ENCODE results near the gene SPRR2A. TPM values are rescaled to one million over a fixed set of nuclear protein-coding genes. Genes with fewer than 3 reads are reported as not detected.
"Not testable (repeated sequence)": the region's sequence is repeated elsewhere in the genome, so short reads cannot be mapped to it uniquely, and the experiment has no call there.

The SPRR2A gene
- total and polyA plus RNA-seq, 4 donors: not detected

DNA sequence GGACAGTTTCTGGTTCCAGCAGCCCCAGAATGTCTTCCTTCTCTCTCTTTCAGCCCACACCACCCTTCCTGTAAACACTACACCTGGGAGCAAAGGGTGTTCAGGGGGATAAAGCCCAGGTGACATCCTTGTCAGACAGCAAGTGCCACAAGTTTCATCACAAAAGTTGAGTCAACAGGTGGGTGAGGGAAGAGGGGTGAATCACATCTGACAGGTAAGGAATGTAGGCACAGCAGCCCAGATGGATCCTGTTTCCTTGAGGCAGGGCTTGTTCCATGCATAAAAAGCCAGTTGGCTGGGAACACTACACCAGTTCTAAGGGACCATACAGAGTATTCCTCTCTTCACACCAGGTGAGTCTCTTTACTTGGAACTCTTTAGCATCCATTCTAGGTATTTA, 26.4 kb downstream of the SPRR2A start, which contains the start of gene SPRR1B:
Gene SPRR1B, plus strand, starts transcription at position 309 of the 400 bp plus-strand sequence. CDS start 1,143 bp downstream, outside the sequence.
- Histone ChIP-seq H3K36me3 (ENCODE audit: control insufficient read depth, insufficient read depth, low read length) (no peaks in the 10 kb centered on the region), H3K4me3 (ENCODE audit: low read depth, low read length) (no peak within 1 kb of the TSS), H3K27ac (ENCODE audit: low read depth, low read length) (no peak within 1 kb of the TSS), H3K4me1 (ENCODE audit: control insufficient read depth, insufficient read depth, low read length) (no peaks in the 10 kb centered on the region), H3K27me3 (ENCODE audit: control insufficient read depth, insufficient read depth, low read length) (no peaks in the 10 kb centered on the region), H3K9me3 (ENCODE audit: control insufficient read depth, insufficient read depth, low read length) (no peaks in the 10 kb centered on the region)
- no peak for DNase-seq (ENCODE audit: low read depth in 4 of 6, low spot score in 6 of 6)

DNA sequence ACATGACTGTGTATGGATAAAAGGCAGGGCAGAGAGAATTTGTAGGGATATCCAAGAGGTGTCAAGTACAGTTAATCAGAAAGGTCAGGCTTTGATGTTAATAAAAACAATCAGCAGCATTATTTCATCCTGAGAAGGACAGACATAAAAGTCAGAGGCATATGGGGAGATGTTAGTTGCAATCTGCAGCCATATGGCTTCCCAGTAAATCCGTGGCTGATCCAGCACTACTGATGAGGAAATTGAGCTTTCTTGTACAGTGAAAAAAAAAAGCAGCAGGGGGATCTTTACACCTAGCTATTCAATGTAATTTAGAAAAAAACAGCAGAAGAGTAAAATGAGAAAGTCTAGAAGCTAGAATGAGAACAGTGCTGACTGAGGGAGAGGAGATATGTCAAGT, 28.5 kb downstream of the SPRR2A start:
- Histone ChIP-seq H3K27ac (ENCODE audit: low read depth, low read length) (no peak overlapping the region), H3K36me3 (ENCODE audit: control insufficient read depth, insufficient read depth, low read length) (no peaks in the 10 kb centered on the region), H3K4me1 (ENCODE audit: control insufficient read depth, insufficient read depth, low read length) (no peaks in the 10 kb centered on the region), H3K27me3 (ENCODE audit: control insufficient read depth, insufficient read depth, low read length) (no peaks in the 10 kb centered on the region), H3K4me3 (ENCODE audit: low read depth, low read length) (no peak overlapping the region), H3K9me3 (ENCODE audit: control insufficient read depth, insufficient read depth, low read length) (no peaks in the 10 kb centered on the region)
- peak in 1 of 6 donors; percentile 22 for DNase-seq (ENCODE audit: low read depth in 4 of 6, low spot score in 6 of 6)
- WGBS (ENCODE audit: insufficient coverage): no CpG with 5 or more reads among the region's 1 CpG

DNA sequence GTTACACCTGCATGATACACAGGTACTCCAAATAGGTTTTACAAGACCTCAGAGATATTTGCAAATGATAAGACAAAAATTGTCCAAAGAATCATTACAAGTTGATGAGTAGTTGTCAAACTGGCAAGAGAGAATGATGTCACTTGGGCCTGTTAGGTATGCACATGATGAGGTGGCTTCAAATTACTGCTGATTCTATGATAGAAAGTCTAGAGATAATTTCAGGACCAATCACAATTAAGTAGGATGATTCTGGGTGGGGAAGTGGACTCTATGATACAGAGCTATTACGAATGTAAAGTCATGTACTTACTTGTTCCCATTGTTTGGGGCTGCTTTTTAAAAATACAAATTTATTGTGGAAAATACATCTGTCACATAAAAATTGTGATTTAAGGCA, 31.5 kb downstream of the SPRR2A start:
- DNase-seq (ENCODE audit: low read depth in 4 of 6, low spot score in 6 of 6): no peak
- WGBS (ENCODE audit: insufficient coverage): no CpG with 5 or more reads among the region's 1 CpG
- no peak overlapping the region for H3K27ac ChIP-seq (ENCODE audit: low read depth, low read length)
- H3K27me3 ChIP-seq (ENCODE audit: control insufficient read depth, insufficient read depth, low read length): no peaks in the 10 kb centered on the region
- no peak overlapping the region for H3K4me3 ChIP-seq (ENCODE audit: low read depth, low read length)
- H3K4me1 ChIP-seq (ENCODE audit: control insufficient read depth, insufficient read depth, low read length): no peaks in the 10 kb centered on the region
- no peaks in the 10 kb centered on the region for H3K36me3 ChIP-seq (ENCODE audit: control insufficient read depth, insufficient read depth, low read length)
- no peaks in the 10 kb centered on the region for H3K9me3 ChIP-seq (ENCODE audit: control insufficient read depth, insufficient read depth, low read length)

DNA sequence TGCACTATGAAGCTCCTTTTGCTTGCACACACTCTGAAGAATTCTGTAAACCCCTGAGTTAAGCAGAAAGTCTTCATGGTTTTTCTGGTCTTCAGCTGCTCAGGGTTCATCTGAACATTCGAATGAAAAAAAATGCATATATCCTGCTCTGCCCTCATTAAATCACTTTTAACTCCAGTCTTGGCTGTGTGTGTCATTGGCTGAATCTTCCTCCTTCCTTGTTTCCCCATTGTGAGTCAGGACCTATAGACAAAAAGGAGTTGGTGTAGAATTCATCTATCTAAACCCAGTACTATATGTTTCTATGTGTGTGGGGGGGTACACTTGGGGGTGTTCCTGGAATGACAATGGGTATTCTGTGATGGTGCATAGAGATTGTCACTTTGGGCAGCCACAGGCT, 32.9 kb downstream of the SPRR2A start:
- no peak for DNase-seq (ENCODE audit: low read depth in 4 of 6, low spot score in 6 of 6)
- no peak overlapping the region for H3K27ac ChIP-seq (ENCODE audit: low read depth, low read length)
- no peaks in the 10 kb centered on the region for H3K9me3 ChIP-seq (ENCODE audit: control insufficient read depth, insufficient read depth, low read length)
- whole genome bisulfite sequencing (ENCODE audit: insufficient coverage): no CpG with 5 or more reads among the region's 1 CpG
- no peaks in the 10 kb centered on the region for H3K4me1 ChIP-seq (ENCODE audit: control insufficient read depth, insufficient read depth, low read length)
- no peak overlapping the region for H3K4me3 ChIP-seq (ENCODE audit: low read depth, low read length)
- no peaks in the 10 kb centered on the region for H3K27me3 ChIP-seq (ENCODE audit: control insufficient read depth, insufficient read depth, low read length)
- H3K36me3 ChIP-seq (ENCODE audit: control insufficient read depth, insufficient read depth, low read length): no peaks in the 10 kb centered on the region

DNA sequence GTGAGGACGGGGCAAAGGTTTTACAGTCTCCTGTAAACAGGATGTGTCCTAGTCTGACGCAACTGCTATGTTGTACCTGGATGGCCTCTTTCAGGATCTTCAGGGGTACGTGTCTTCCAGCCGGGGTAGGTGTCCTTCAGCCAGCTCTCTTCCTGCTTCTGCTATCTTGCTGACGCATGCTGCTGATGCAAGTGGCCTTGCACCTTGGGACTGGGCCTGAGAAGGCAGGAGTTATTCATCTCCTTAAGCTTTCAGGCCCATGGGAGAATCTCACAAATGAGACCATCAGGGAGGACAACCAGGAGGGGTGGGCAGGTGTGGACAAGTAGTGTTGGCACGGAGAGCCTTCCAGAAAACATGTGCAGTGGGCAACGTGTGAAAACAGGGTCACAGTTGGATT, 34.2 kb downstream of the SPRR2A start:
- 97% methylated on average over 7 of the region's 7 CpGs for WGBS (ENCODE audit: insufficient coverage)
- Histone ChIP-seq H3K27me3 (ENCODE audit: control insufficient read depth, insufficient read depth, low read length) (no peaks in the 10 kb centered on the region), H3K9me3 (ENCODE audit: control insufficient read depth, insufficient read depth, low read length) (no peaks in the 10 kb centered on the region), H3K4me3 (ENCODE audit: low read depth, low read length) (no peak overlapping the region), H3K4me1 (ENCODE audit: control insufficient read depth, insufficient read depth, low read length) (no peaks in the 10 kb centered on the region), H3K36me3 (ENCODE audit: control insufficient read depth, insufficient read depth, low read length) (no peaks in the 10 kb centered on the region), H3K27ac (ENCODE audit: low read depth, low read length) (no peak overlapping the region)
- no peak for DNase-seq (ENCODE audit: low read depth in 4 of 6, low spot score in 6 of 6)

DNA sequence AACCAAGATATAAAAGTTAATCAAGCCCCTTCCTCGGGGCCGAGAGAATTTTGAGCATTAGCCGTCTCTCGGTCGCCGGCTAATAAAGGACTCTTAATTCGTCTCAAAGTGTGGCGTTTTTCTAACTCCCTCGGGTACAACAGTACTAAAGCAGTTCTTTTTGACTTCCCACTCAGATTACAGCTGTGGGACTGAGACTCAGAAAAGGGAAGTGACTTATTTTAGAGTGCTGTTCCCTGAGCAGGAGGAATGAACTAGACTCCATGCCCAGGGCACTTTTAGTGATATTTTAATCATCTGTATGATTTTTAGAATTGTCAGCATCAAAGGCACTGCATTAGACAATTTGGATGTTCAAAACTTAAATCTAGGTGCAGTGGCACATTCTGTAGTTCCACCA, 35.0 kb downstream of the SPRR2A start:
- H3K27me3 ChIP-seq (ENCODE audit: control insufficient read depth, insufficient read depth, low read length); H3K4me1 ChIP-seq (ENCODE audit: control insufficient read depth, insufficient read depth, low read length); H3K9me3 ChIP-seq (ENCODE audit: control insufficient read depth, insufficient read depth, low read length); DNase-seq (ENCODE audit: low read depth in 4 of 6, low spot score in 6 of 6); H3K27ac ChIP-seq (ENCODE audit: low read depth, low read length); H3K36me3 ChIP-seq (ENCODE audit: control insufficient read depth, insufficient read depth, low read length); H3K4me3 ChIP-seq (ENCODE audit: low read depth, low read length): not testable (repeated sequence)
- no CpG with 5 or more reads among the region's 9 CpGs for WGBS (ENCODE audit: insufficient coverage)

DNA sequence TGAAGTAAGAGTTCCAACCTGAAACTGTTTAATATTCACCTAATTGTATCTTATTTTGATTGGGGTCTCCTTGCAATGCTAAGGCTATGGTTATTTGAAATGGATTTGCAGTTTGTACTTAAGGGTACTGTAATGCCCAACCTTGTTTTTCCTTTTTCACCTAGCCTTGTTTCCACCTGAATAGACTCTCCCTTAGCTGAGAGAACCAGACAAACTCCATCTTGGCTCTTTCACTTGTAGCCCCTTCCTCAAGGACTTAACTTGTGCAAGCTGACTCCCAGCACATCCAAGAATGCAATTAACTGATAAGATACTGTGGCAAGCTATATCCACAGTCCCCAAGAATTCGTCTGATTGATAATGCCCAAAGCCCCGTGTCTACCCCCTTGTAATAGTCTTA, 35.5 kb downstream of the SPRR2A start:
- H3K9me3 ChIP-seq (ENCODE audit: control insufficient read depth, insufficient read depth, low read length); H3K27ac ChIP-seq (ENCODE audit: low read depth, low read length); H3K4me1 ChIP-seq (ENCODE audit: control insufficient read depth, insufficient read depth, low read length); H3K27me3 ChIP-seq (ENCODE audit: control insufficient read depth, insufficient read depth, low read length); H3K36me3 ChIP-seq (ENCODE audit: control insufficient read depth, insufficient read depth, low read length); DNase-seq (ENCODE audit: low read depth in 4 of 6, low spot score in 6 of 6); H3K4me3 ChIP-seq (ENCODE audit: low read depth, low read length): not testable (repeated sequence)
- 90% methylated on average over 2 of the region's 2 CpGs for WGBS (ENCODE audit: insufficient coverage)

DNA sequence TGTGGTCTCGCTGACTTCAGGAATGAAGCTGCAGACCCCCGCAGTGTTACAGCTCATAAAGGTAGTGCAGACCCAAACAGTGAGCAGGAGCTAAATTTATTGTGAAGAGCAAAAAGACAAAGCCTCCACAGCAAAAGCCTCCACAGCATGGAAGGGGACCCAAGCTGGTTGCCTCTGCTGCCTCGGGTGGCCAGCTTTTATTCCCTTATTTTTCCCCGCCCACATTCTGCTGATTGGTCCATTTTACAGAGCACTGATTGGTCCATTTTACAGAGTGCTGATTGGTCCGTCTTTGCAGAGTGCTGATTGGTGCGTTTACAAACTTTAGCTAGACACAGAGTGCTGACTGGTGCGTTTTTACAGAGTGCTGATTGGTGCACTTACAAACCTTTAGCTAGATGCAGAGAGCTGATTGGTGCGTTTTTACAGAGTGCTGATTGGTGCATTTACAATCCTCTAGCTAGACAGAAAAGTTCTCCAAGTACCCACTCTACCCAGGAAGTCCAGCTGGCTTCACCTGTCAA, 46.0 kb downstream of the SPRR2A start:
- WGBS (ENCODE audit: insufficient coverage): 87% methylated on average over 6 of the region's 8 CpGs
- H3K4me1 ChIP-seq (ENCODE audit: control insufficient read depth, insufficient read depth, low read length); DNase-seq (ENCODE audit: low read depth in 4 of 6, low spot score in 6 of 6); H3K36me3 ChIP-seq (ENCODE audit: control insufficient read depth, insufficient read depth, low read length); H3K9me3 ChIP-seq (ENCODE audit: control insufficient read depth, insufficient read depth, low read length); H3K4me3 ChIP-seq (ENCODE audit: low read depth, low read length); H3K27ac ChIP-seq (ENCODE audit: low read depth, low read length); H3K27me3 ChIP-seq (ENCODE audit: control insufficient read depth, insufficient read depth, low read length): not testable (repeated sequence)

Small RNA genes within 50 kb of the gene (small RNA-seq; reads per million reads assigned to genes)
- gene AL356867.1 (ENCODE audit: low replicate concordance): not detected
- gene RF00322 (ENCODE audit: low replicate concordance): not detected

Other genes with a start within 250 kb of the SPRR2A start
- not detected for gene LCE1B, start 245.5 kb downstream of the SPRR2A start, total RNA-seq
- gene LCE1B, start 245.5 kb downstream of the SPRR2A start, polyA plus RNA-seq (ENCODE audit: insufficient read length in 2 of 2): not detected
- gene LCE1A, start 230.0 kb downstream of the SPRR2A start, total RNA-seq: not detected
- gene LCE1A, start 230.0 kb downstream of the SPRR2A start, polyA plus RNA-seq (ENCODE audit: insufficient read length in 2 of 2): not detected
- gene LCE6A, start 214.7 kb downstream of the SPRR2A start, total RNA-seq: not detected
- gene LCE6A, start 214.7 kb downstream of the SPRR2A start, polyA plus RNA-seq (ENCODE audit: insufficient read length in 2 of 2): not detected
- gene LCE7A, start 197.5 kb downstream of the SPRR2A start, total RNA-seq: not detected
- not detected for gene LCE7A, start 197.5 kb downstream of the SPRR2A start, polyA plus RNA-seq (ENCODE audit: insufficient read length in 2 of 2)
- not detected for gene SMCP, start 179.2 kb downstream of the SPRR2A start, total RNA-seq
- gene SMCP, start 179.2 kb downstream of the SPRR2A start, polyA plus RNA-seq (ENCODE audit: insufficient read length in 2 of 2): not detected
- gene IVL, start 149.0 kb downstream of the SPRR2A start, total RNA-seq: not detected
- not detected for gene IVL, start 149.0 kb downstream of the SPRR2A start, polyA plus RNA-seq (ENCODE audit: insufficient read length in 2 of 2)
- not detected for gene SPRR5, start 110.3 kb downstream of the SPRR2A start, total RNA-seq
- not detected for gene SPRR5, start 110.3 kb downstream of the SPRR2A start, polyA plus RNA-seq (ENCODE audit: insufficient read length in 2 of 2)
- not detected for gene SPRR4, start 86.9 kb downstream of the SPRR2A start, total RNA-seq
- gene SPRR4, start 86.9 kb downstream of the SPRR2A start, polyA plus RNA-seq (ENCODE audit: insufficient read length in 2 of 2): not detected
- not detected for gene SPRR1A, start 73.4 kb downstream of the SPRR2A start, total RNA-seq
- not detected for gene SPRR1A, start 73.4 kb downstream of the SPRR2A start, polyA plus RNA-seq (ENCODE audit: insufficient read length in 2 of 2)
- under 1 TPM in 1 of 2 donors, not detected in 1; 0.39 TPM for gene SPRR3, start 55.8 kb downstream of the SPRR2A start, total RNA-seq
- under 1 TPM; 0.24 to 0.49 TPM for gene SPRR3, start 55.8 kb downstream of the SPRR2A start, polyA plus RNA-seq (ENCODE audit: insufficient read length in 2 of 2)
- not detected for gene SPRR1B, start 26.3 kb downstream of the SPRR2A start, total RNA-seq
- not detected for gene SPRR1B, start 26.3 kb downstream of the SPRR2A start, polyA plus RNA-seq (ENCODE audit: insufficient read length in 2 of 2)
- not detected for gene SPRR2D, start 16.4 kb downstream of the SPRR2A start, total RNA-seq
- not detected for gene SPRR2D, start 16.4 kb downstream of the SPRR2A start, polyA plus RNA-seq (ENCODE audit: insufficient read length in 2 of 2)
- not detected for gene SPRR2B, start 14.1 kb upstream of the SPRR2A start, total RNA-seq
- gene SPRR2B, start 14.1 kb upstream of the SPRR2A start, polyA plus RNA-seq (ENCODE audit: insufficient read length in 2 of 2): not detected
- not detected for gene SPRR2E, start 37.0 kb upstream of the SPRR2A start, total RNA-seq
- gene SPRR2E, start 37.0 kb upstream of the SPRR2A start, polyA plus RNA-seq (ENCODE audit: insufficient read length in 2 of 2): not detected
- gene SPRR2F, start 56.0 kb upstream of the SPRR2A start, total RNA-seq: under 1 TPM in 1 of 2 donors, not detected in 1; 0.22 TPM
- gene SPRR2F, start 56.0 kb upstream of the SPRR2A start, polyA plus RNA-seq (ENCODE audit: insufficient read length in 2 of 2): 1 to 10 TPM; 1.3 TPM
- not detected for gene SPRR2G, start 93.4 kb upstream of the SPRR2A start, total RNA-seq
- under 1 TPM in 1 of 2 donors, not detected in 1; 0.39 TPM for gene SPRR2G, start 93.4 kb upstream of the SPRR2A start, polyA plus RNA-seq (ENCODE audit: insufficient read length in 2 of 2)
- gene LELP1, start 145.9 kb upstream of the SPRR2A start, total RNA-seq: not detected
- gene LELP1, start 145.9 kb upstream of the SPRR2A start, polyA plus RNA-seq (ENCODE audit: insufficient read length in 2 of 2): not detected
- not detected for gene PRR9, start 160.1 kb upstream of the SPRR2A start, total RNA-seq
- gene PRR9, start 160.1 kb upstream of the SPRR2A start, polyA plus RNA-seq (ENCODE audit: insufficient read length in 2 of 2): not detected
- gene LORICRIN, start 202.2 kb upstream of the SPRR2A start, total RNA-seq: under 1 TPM in 1 of 2 donors, not detected in 1; 0.22 TPM
- gene LORICRIN, start 202.2 kb upstream of the SPRR2A start, polyA plus RNA-seq (ENCODE audit: insufficient read length in 2 of 2): under 1 TPM; 0.62 to 0.77 TPM